RWPE1 (cell line): Measurements from ENCODE around the gene TPD52L2.

ENCODE experiments used
- CTCF ChIA-PET: fragments of 350-600 bp; sonication (Branson Sonifier 250); formaldehyde crosslinking; extraction: SDS; loops from one replicate; lab custom pipeline; 2021; lab: Yijun Ruan, JAX
- POLR2A ChIA-PET: fragments of 400-600 bp; formaldehyde crosslinking; extraction: SDS; loops from one replicate; lab custom pipeline; 2020; ENCODE audit warnings: antibody characterized with exemption; ENCODE audit not compliant: low non-redundant PET; lab: Yijun Ruan, JAX
- DNase-seq: peaks from one replicate; pipeline ENCODE4 v3.0.0; 2012; ENCODE audit warnings: low spot score
- H3K27ac ChIP-seq: fragments of 450-650 bp; 2 replicates; pipeline ENCODE4 v1.5.1; 2017
- CTCF ChIP-seq: fragments of 450-650 bp; conservative IDR thresholded peaks from 2 replicates; pipeline ENCODE4 v1.5.1; 2017; ENCODE audit warnings: low read depth, mild to moderate bottlenecking

TPD52L2 gene

GRCh38 chr20:63930971-63931553, 66.0 kb downstream of the TPD52L2 start:
- no peak for TF ChIP-seq CTCF
- H3K27ac ChIP-seq, result peak overlapping the region; percentile 0; the same call in 1 of the 2 replicates
- ChIA-PET POLR2A (no interaction called here), CTCF (no interaction called here)
- DNase-seq, result no peak

GRCh38 chr20:63931735-63932134, 66.7 kb downstream of the TPD52L2 start:
- ChIA-PET CTCF (no interaction called here), POLR2A (no interaction called here)
- no peak for TF ChIP-seq CTCF
- H3K27ac ChIP-seq, result no peak overlapping the region
- DNase-seq, result no peak

GRCh38 chr20:63932606-63933160, 67.6 kb downstream of the TPD52L2 start:
- CTCF ChIA-PET, result no interaction called here
- no peak for DNase-seq
- POLR2A ChIA-PET, result no interaction called here
- no peak for TF ChIP-seq CTCF
- peak overlapping the region; percentile 4 for H3K27ac ChIP-seq

- no peak for TF ChIP-seq CTCF
- peak overlapping the region; percentile 91 for H3K27ac ChIP-seq
- ChIA-PET CTCF (interaction anchor here (0.5 to 0.6 kb wide), 3 partner anchors 19 to 1077 kb away, joined by 3 to 6 read pairs (median 3); no protein-coding TSS in a partner anchor), POLR2A (no interaction called here)
- no peak for DNase-seq
These were observed 68.6 kb downstream of the TPD52L2 start for GRCh38 chr20:63933646-63934045.

GRCh38 chr20:63934271-63935068, 69.4 kb downstream of the TPD52L2 start:
- no peak for DNase-seq
- TF ChIP-seq CTCF, result no peak; the same call in 1 of the 2 replicates
- ChIA-PET CTCF (interaction anchor here (0.6 to 1.0 kb wide), 2 partner anchors 9 to 1077 kb away, joined by 4 to 6 read pairs; no protein-coding TSS in a partner anchor), POLR2A (no interaction called here)
- H3K27ac ChIP-seq, result peak overlapping the region; percentile 91

GRCh38 chr20:63935447-63935846, 70.4 kb downstream of the TPD52L2 start:
- CTCF ChIA-PET, result no interaction called here

More at GRCh38 chr20:63935447-63935846, 70.4 kb downstream of the TPD52L2 start:
- DNase-seq, result no peak
- TF ChIP-seq CTCF, result no peak
- peak overlapping the region; percentile 91 for H3K27ac ChIP-seq
- POLR2A ChIA-PET, result no interaction called here
